GM23338 (cell line): ENCODE data around the gene MAFB. TPM values are rescaled to one million over a fixed set of nuclear protein-coding genes. Genes with fewer than 3 reads are reported as not detected.

ENCODE experiments used
- ATAC-seq: fragments of 200-7000 bp; cut with Tn5 transposase; 3 replicates; pipeline ENCODE4 v1.9.1; 2020
- DNase-seq: peaks from one replicate; pipeline ENCODE4 v3.0.0-alpha.2; 2015; ENCODE audit warnings: low spot score
- H2AFZ ChIP-seq: fragments of 200-600 bp; sonication (generic); 2 replicates; pipeline ENCODE4 v1.8.0; 2016; ENCODE audit warnings: antibody characterized with exemption, mild to moderate bottlenecking, moderate library complexity
- H3F3A ChIP-seq: fragments of 200-600 bp; sonication (generic); replicated peaks from 2 replicates; pipeline ENCODE4 v1.8.0; 2017; ENCODE audit warnings: antibody characterized with exemption, mixed run types, low read depth
- H3K27ac ChIP-seq: fragments of 200-600 bp; sonication (generic); 2 replicates; pipeline ENCODE4 v1.6.1; 2016; ENCODE audit warnings: low read depth
- H3K27me3 ChIP-seq: fragments of 200-600 bp; sonication (generic); 2 replicates; pipeline ENCODE4 v1.8.0; 2016; ENCODE audit warnings: mild to moderate bottlenecking, mixed run types, moderate library complexity; ENCODE audit not compliant: insufficient read depth
- H3K36me3 ChIP-seq: fragments of 200-600 bp; sonication (generic); 2 replicates; pipeline ENCODE4 v1.8.0; 2016; ENCODE audit warnings: mild to moderate bottlenecking; ENCODE audit not compliant: insufficient read depth
- H3K4me1 ChIP-seq: fragments of 200-600 bp; sonication (generic); 2 replicates; pipeline ENCODE4 v1.8.0; 2016; ENCODE audit warnings: mild to moderate bottlenecking, moderate library complexity; ENCODE audit not compliant: insufficient read depth
- H3K4me2 ChIP-seq: fragments of 200-600 bp; sonication (generic); 2 replicates; pipeline ENCODE4 v1.7.1; 2017; ENCODE audit warnings: mixed run types
- H3K4me3 ChIP-seq: fragments of 200-600 bp; sonication (generic); 2 replicates; pipeline ENCODE4 v1.6.1; 2016; ENCODE audit warnings: mixed run types
- H3K79me2 ChIP-seq: fragments of 200-600 bp; sonication (generic); replicated peaks from 2 replicates; pipeline ENCODE4 v1.8.0; 2017; ENCODE audit warnings: mild to moderate bottlenecking; ENCODE audit not compliant: insufficient read depth
- H3K9me2 ChIP-seq: fragments of 200-600 bp; sonication (generic); 2 replicates; pipeline ENCODE4 v1.8.0; 2017; ENCODE audit not compliant: insufficient read depth
- H4K20me1 ChIP-seq: fragments of 200-600 bp; sonication (generic); replicated peaks from 2 replicates; pipeline ENCODE4 v1.8.0; 2017; ENCODE audit warnings: mild to moderate bottlenecking; ENCODE audit not compliant: insufficient read depth
- H3K27ac Mint-ChIP-seq: 2 replicates; pipeline ENCODE4 v1.8.0; 2020; ENCODE audit warnings: inconsistent platforms, mild to moderate bottlenecking, moderate library complexity, mixed read lengths
- H3K27me3 Mint-ChIP-seq: 3 replicates; pipeline ENCODE4 v1.8.0; 2022; ENCODE audit warnings: low read depth, mild to moderate bottlenecking, moderate library complexity, mixed read lengths, inconsistent platforms; ENCODE audit not compliant: insufficient read depth, poor library complexity
- H3K36me3 Mint-ChIP-seq: 3 replicates; pipeline ENCODE4 v1.8.0; 2021; ENCODE audit warnings: low read depth, mild to moderate bottlenecking, inconsistent platforms, moderate library complexity, mixed read lengths
- H3K4me1 Mint-ChIP-seq: 3 replicates; pipeline ENCODE4 v1.8.0; 2020; ENCODE audit warnings: mild to moderate bottlenecking, inconsistent platforms, mixed read lengths
- H3K4me3 Mint-ChIP-seq: 3 replicates; pipeline ENCODE4 v1.8.0; 2021; ENCODE audit warnings: moderate library complexity, mild to moderate bottlenecking, inconsistent platforms, mixed read lengths
- H3K9me3 Mint-ChIP-seq: 3 replicates; pipeline ENCODE4 v1.8.0; 2020; ENCODE audit warnings: moderate library complexity, mild to moderate bottlenecking, inconsistent platforms, mixed read lengths
- CREB1 ChIP-seq: fragments of 250-450 bp; sonication (Bioruptor Pico); IDR thresholded peaks from 2 replicates; pipeline ENCODE4 v1.5.0; 2020; ENCODE audit warnings: low read depth, mild to moderate bottlenecking, moderate library complexity
- CTCF ChIP-seq, 2 experiments: fragments of 200-600 bp in 1 of 2; sonication (generic) in 1 of 2; conservative IDR thresholded peaks; 2 replicates each; pipeline versions ENCODE4 v1.5.1 to v1.6.1; 2016 to 2017; ENCODE audit warnings: antibody characterized with exemption in 2 of 2, low read depth in 2 of 2, mild to moderate bottlenecking in 2 of 2, moderate library complexity in 1 of 2
- ETS1 ChIP-seq: IDR thresholded peaks from 2 replicates; pipeline ENCODE4 v1.6.1; 2016; ENCODE audit warnings: antibody characterized with exemption
- EZH2 ChIP-seq: fragments of 200-600 bp; sonication (generic); IDR thresholded peaks from one replicate; pipeline ENCODE4 v1.8.0; 2017; ENCODE audit warnings: antibody characterized with exemption, mild to moderate bottlenecking, low read depth; ENCODE audit not compliant: unreplicated experiment
- EZH2phosphoT487 ChIP-seq: fragments of 200-600 bp; sonication (generic); IDR thresholded peaks from one replicate; pipeline ENCODE4 v1.8.1; 2018; ENCODE audit warnings: antibody characterized with exemption; ENCODE audit not compliant: unreplicated experiment
- JUNB ChIP-seq: IDR thresholded peaks from one replicate; pipeline ENCODE4 v1.6.1; 2016; ENCODE audit warnings: antibody characterized with exemption; ENCODE audit not compliant: unreplicated experiment
- NANOG ChIP-seq: IDR thresholded peaks from 2 replicates; pipeline ENCODE4 v1.6.1; 2016; ENCODE audit warnings: antibody characterized with exemption, borderline replicate concordance
- REST ChIP-seq: IDR thresholded peaks from one replicate; pipeline ENCODE4 v1.6.1; 2018; ENCODE audit warnings: antibody characterized with exemption; ENCODE audit not compliant: unreplicated experiment
- STAT1 ChIP-seq: IDR thresholded peaks from one replicate; pipeline ENCODE4 v1.6.1; 2016; ENCODE audit warnings: antibody characterized with exemption; ENCODE audit not compliant: unreplicated experiment
- ZNF114 ChIP-seq: fragments of 250-450 bp; sonication (Bioruptor Pico); IDR thresholded peaks from 2 replicates; pipeline ENCODE4 v1.5.0; 2020; ENCODE audit warnings: mild to moderate bottlenecking, moderate library complexity
- ZNF331 ChIP-seq: fragments of 250-450 bp; sonication (Bioruptor Pico); IDR thresholded peaks from 2 replicates; pipeline ENCODE4 v1.5.0; 2020; ENCODE audit warnings: low read depth, mild to moderate bottlenecking, moderate library complexity
- ZNF462 ChIP-seq: fragments of 250-450 bp; sonication (Bioruptor Pico); IDR thresholded peaks from 2 replicates; pipeline ENCODE4 v1.5.0; 2020; ENCODE audit warnings: mild to moderate bottlenecking, moderate library complexity
- polyA plus RNA-seq: library from polyadenylated mRNA; unstranded; fragments of >200 nt; fragmentation: Nextera tagmentation; extraction: Ambion mirVana; gene quantifications from 2 replicates; pipeline ENCODE4 v1.2.1, GENCODE V29; 2016
- total RNA-seq: library from RNA; depleted of rRNA; stranded (reverse); fragments of >200 nt; shearing (Covaris generic); gene quantifications from 2 replicates; pipeline ENCODE4 v1.2.3, GENCODE V29; 2014

The MAFB gene
- total and polyA plus RNA-seq, 2 experiments from 2014 or later = 1.6 to 2.3 TPM

GRCh38 chr20:40677343-40677924 is 11.6 kb downstream of the MAFB start:
- H3K36me3 ChIP-seq = no peaks in the 10 kb centered on the region
- H3K4me3 ChIP-seq = no peak overlapping the region
- Mint-ChIP-seq H3K36me3 (no peaks in the 10 kb centered on the region), H3K27me3 (peaks cover 32% of the 10 kb centered on the region), H3K4me1 (peaks cover 28% of the 10 kb centered on the region), H3K4me3 (no peak overlapping the region), H3K9me3 (no peaks in the 10 kb centered on the region), H3K27ac (no peak overlapping the region)
- peaks cover 15% of the 10 kb centered on the region for H3K4me1 ChIP-seq
- DNase-seq (no peak), ATAC-seq (no peak)
- H3K79me2 ChIP-seq = no peaks in the 10 kb centered on the region
- H4K20me1 ChIP-seq = 0 out of 2 replicates have a peak, but pooled peaks cover 3% of the 10 kb centered on the region
- H3F3A ChIP-seq = peaks cover 9% of the 10 kb centered on the region
- H3K27me3 ChIP-seq = peaks cover 46% of the 10 kb centered on the region
- no peak for TF ChIP-seq CREB1 (CRISPR knock-in tag)
- no peak for TF ChIP-seq ZNF114 (CRISPR knock-in tag)
- no peak for TF ChIP-seq ZNF462 (CRISPR knock-in tag)
- no peak for TF ChIP-seq NANOG
- no peak for TF ChIP-seq JUNB
- TF ChIP-seq ETS1 = no peak
- TF ChIP-seq STAT1 = no peak
- TF ChIP-seq EZH2phosphoT487 = no peak
- TF ChIP-seq REST = no peak
- TF ChIP-seq ZNF331 (CRISPR knock-in tag) = no peak
- TF ChIP-seq EZH2 = no peak
- no peak for TF ChIP-seq CTCF (conservative IDR thresholded peaks at IDR 0.05; ENCODE audit: low read depth in 2 of 2)
- no peak overlapping the region for H3K27ac ChIP-seq
- no peak overlapping the region for H2AFZ ChIP-seq
- H3K9me2 ChIP-seq = no peaks in the 10 kb centered on the region
- H3K4me2 ChIP-seq = no peak overlapping the region
